Panc1 (cell line): ENCODE measurements around the gene ING1. TPM values are rescaled to one million over a fixed set of nuclear protein-coding genes. Genes with fewer than 3 reads are reported as not detected.

Experiments
- total RNA-seq: library from RNA; stranded (reverse); gene quantifications from one replicate; pipeline ENCODE4 v1.2.1, GENCODE V29; 2021; ENCODE audit not compliant: unreplicated experiment

ING1 gene
- total RNA-seq, 1 experiment from 2014 or later: 9.2 TPM

Other genes starting within 250 kb of the ING1 start
- gene RAB20, start 152.0 kb upstream of the ING1 start, total RNA-seq: 7.9 TPM
- gene NAXD, start 98.2 kb upstream of the ING1 start, total RNA-seq: 15.1 TPM
- gene CARS2, start 7.6 kb upstream of the ING1 start, total RNA-seq: 31.9 TPM
- gene ANKRD10, start 201.4 kb downstream of the ING1 start, total RNA-seq: 76.8 TPM